DND-41 (cell line): ENCODE data around the gene ZSCAN12.

Experiments used
- ATAC-seq: fragments of 200-7000 bp; cut with Tn5 transposase; 3 replicates; pipeline ENCODE4 v1.9.1; 2021; ENCODE audit warnings: low read depth; ENCODE audit not compliant: insufficient read depth
- DNase-seq: peaks from one replicate; pipeline ENCODE4 v3.0.0-alpha.2; 2020
- H2AFZ ChIP-seq: 2 replicates; pipeline ENCODE4 v1.6.0; 2012; ENCODE audit warnings: low read depth, low read length
- H3K27ac ChIP-seq: 2 replicates; pipeline ENCODE4 v1.5.1; 2012; ENCODE audit warnings: low read length, inconsistent platforms
- H3K27me3 ChIP-seq: fragments of 200-600 bp; sonication (generic); 2 replicates; pipeline ENCODE4 v1.6.0; 2012; ENCODE audit warnings: low read length, mild to moderate bottlenecking, inconsistent platforms; ENCODE audit not compliant: insufficient read depth, poor library complexity
- H3K36me3 ChIP-seq: 2 replicates; pipeline ENCODE4 v1.5.1; 2012; ENCODE audit warnings: low read length, inconsistent platforms; ENCODE audit not compliant: insufficient read depth
- H3K4me1 ChIP-seq: 2 replicates; pipeline ENCODE4 v1.5.1; 2012; ENCODE audit warnings: mild to moderate bottlenecking, low read length; ENCODE audit not compliant: insufficient read depth
- H3K4me2 ChIP-seq: 2 replicates; pipeline ENCODE4 v1.6.0; 2012; ENCODE audit warnings: mild to moderate bottlenecking, moderate library complexity, low read length, inconsistent platforms; ENCODE audit not compliant: insufficient read depth
- H3K4me3 ChIP-seq, 2 experiments: fragments of 200-600 bp in 1 of 2; shearing (Covaris generic) in 1 of 2; 2 replicates each; pipeline ENCODE4 v1.5.1; 2012 to 2016; ENCODE audit warnings: inconsistent platforms in 2 of 2, low read length in 2 of 2, mild to moderate bottlenecking in 2 of 2, low read depth in 1 of 2, moderate library complexity in 1 of 2
- H3K79me2 ChIP-seq: 2 replicates; pipeline ENCODE4 v1.6.0; 2012; ENCODE audit warnings: low read length, inconsistent platforms; ENCODE audit not compliant: insufficient read depth
- H3K9ac ChIP-seq: 2 replicates; pipeline ENCODE4 v1.6.0; 2012; ENCODE audit warnings: low read depth, mild to moderate bottlenecking, inconsistent platforms, low read length, moderate library complexity
- H3K9me3 ChIP-seq: 2 replicates; pipeline ENCODE4 v1.5.1; 2012; ENCODE audit warnings: low read length, moderate library complexity, mild to moderate bottlenecking, inconsistent platforms; ENCODE audit not compliant: insufficient read depth, severe bottlenecking
- H4K20me1 ChIP-seq: 2 replicates; pipeline ENCODE4 v1.6.0; 2012; ENCODE audit warnings: low read length; ENCODE audit not compliant: insufficient read depth
- CTCF ChIP-seq: IDR thresholded peaks from 2 replicates; pipeline ENCODE4 v1.5.1; 2012; ENCODE audit warnings: borderline replicate concordance, low read length, moderate library complexity, mild to moderate bottlenecking; ENCODE audit not compliant: poor library complexity, severe bottlenecking; ENCODE audit errors: extremely low read depth
- EZH2 ChIP-seq: IDR thresholded peaks from 3 replicates; pipeline ENCODE4 v1.6.1; 2012; ENCODE audit warnings: borderline replicate concordance, low read depth, mild to moderate bottlenecking, moderate library complexity, low read length, inconsistent platforms; ENCODE audit not compliant: severe bottlenecking

ZSCAN12 gene

GRCh38 chr6:28357036-28357435 lies 42.5 kb downstream of the ZSCAN12 start:
- Histone ChIP-seq H3K9me3 (peaks cover 3% of the 10 kb centered on the region), H3K79me2 (peaks cover 17% of the 10 kb centered on the region), H3K4me2 (no peak overlapping the region), H3K27me3 (no peaks in the 10 kb centered on the region), H4K20me1 (no peaks in the 10 kb centered on the region), H3K36me3 (peaks cover 11% of the 10 kb centered on the region), H3K4me3 (no peak overlapping the region), H3K4me1 (peaks cover 25% of the 10 kb centered on the region), H2AFZ (no peak overlapping the region), H3K9ac (no peak overlapping the region), H3K27ac (no peak overlapping the region)
- DNase-seq (no peak), ATAC-seq (no peak)
- TF ChIP-seq EZH2 (no peak), CTCF (no peak)

GRCh38 chr6:28356666-28357020 lies 42.9 kb downstream of the ZSCAN12 start:
- H3K27ac ChIP-seq: peak overlapping the region; percentile 43
- H3K36me3 ChIP-seq: peaks cover 11% of the 10 kb centered on the region
- no peak overlapping the region for H3K4me3 ChIP-seq
- peaks cover 3% of the 10 kb centered on the region for H3K9me3 ChIP-seq
- 0 out of 2 replicates have a peak overlapping the region, but pooled peaks have one; percentile 78 for H2AFZ ChIP-seq
- peak overlapping the region; percentile 84; the same call in 1 of the 2 replicates for H3K4me2 ChIP-seq
- H3K9ac ChIP-seq: no peak overlapping the region; the same call in 1 of the 2 replicates
- ATAC-seq: no peak
- DNase-seq: no peak
- TF ChIP-seq EZH2: no peak
- TF ChIP-seq CTCF: no peak
- H3K4me1 ChIP-seq: peaks cover 27% of the 10 kb centered on the region
- H4K20me1 ChIP-seq: no peaks in the 10 kb centered on the region
- H3K79me2 ChIP-seq: peaks cover 21% of the 10 kb centered on the region
- H3K27me3 ChIP-seq: no peaks in the 10 kb centered on the region

- H3K79me2 ChIP-seq: peaks cover 28% of the 10 kb centered on the region
- H3K36me3 ChIP-seq: peaks cover 11% of the 10 kb centered on the region
- H4K20me1 ChIP-seq: no peaks in the 10 kb centered on the region
- peak overlapping the region; percentile 54 for H3K9ac ChIP-seq
- H3K4me1 ChIP-seq: peaks cover 33% of the 10 kb centered on the region
- DNase-seq (peak; percentile 74), ATAC-seq (peak; percentile 89)
- H2AFZ ChIP-seq: peak overlapping the region; percentile 78
- H3K27me3 ChIP-seq: no peaks in the 10 kb centered on the region
- H3K9me3 ChIP-seq: peaks cover 3% of the 10 kb centered on the region
- TF ChIP-seq EZH2 (no peak), CTCF (peak; percentile 90)
- peak overlapping the region; percentile 26 to 60; a peak in 3 of 4 replicates for H3K4me3 ChIP-seq
- H3K27ac ChIP-seq: peak overlapping the region; percentile 62
- H3K4me2 ChIP-seq: peak overlapping the region; percentile 84
Observed at GRCh38 chr6:28355743-28356665, 43.5 kb downstream of the ZSCAN12 start.
